GM19239 (cell line): ENCODE data around the gene C3orf52.

Experiments used
- DNase-seq: peaks from one replicate; pipeline ENCODE4 v3.0.0; 2011; ENCODE audit warnings: low spot score; ENCODE audit not compliant: insufficient read length
- FAIRE-seq: peaks from 2 replicates; lab custom pipeline; 2011; peaks lifted over from hg19 to GRCh38; lab: Jason Lieb, UNC

The C3orf52 gene

DNA sequence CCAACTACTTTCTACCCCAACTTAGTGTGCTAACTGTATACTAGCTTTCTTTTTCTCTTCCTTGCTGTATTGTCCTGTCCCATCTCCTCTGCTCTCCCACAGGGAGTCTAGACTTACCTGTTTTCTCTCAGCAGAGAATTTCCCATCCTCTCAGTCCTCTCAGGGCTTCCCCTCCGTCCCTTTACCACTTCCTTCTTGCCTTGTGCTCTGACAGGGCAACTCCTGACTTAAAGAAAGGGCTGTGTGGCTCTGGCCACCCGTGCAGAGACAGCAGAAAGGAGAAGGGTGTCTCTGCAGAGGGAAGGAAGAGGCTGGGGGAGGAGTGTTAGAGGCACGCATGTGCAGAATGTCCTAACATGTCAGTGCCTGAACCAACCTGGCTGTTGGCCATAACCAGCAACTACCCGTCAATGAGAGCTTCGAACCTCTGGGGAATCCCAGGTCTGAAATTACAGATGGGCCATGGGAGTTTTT, 46.8 kb downstream of the C3orf52 start, which contains the start of gene GCSAM:
TSS of gene GCSAM (minus strand) at position 274 of the 474 bp plus-strand sequence. CDS start at position 146, 128 bp downstream.
- FAIRE-seq = peak; percentile 99
- no peak for DNase-seq

- FAIRE-seq = peak; percentile 44
- no peak for DNase-seq
These were observed 47.6 kb downstream of the C3orf52 start for GRCh38 chr3:112133626-112134334.

- DNase-seq (no peak), FAIRE-seq (peak; percentile 90)
These were observed 48.3 kb downstream of the C3orf52 start for GRCh38 chr3:112134335-112135124.

DNA sequence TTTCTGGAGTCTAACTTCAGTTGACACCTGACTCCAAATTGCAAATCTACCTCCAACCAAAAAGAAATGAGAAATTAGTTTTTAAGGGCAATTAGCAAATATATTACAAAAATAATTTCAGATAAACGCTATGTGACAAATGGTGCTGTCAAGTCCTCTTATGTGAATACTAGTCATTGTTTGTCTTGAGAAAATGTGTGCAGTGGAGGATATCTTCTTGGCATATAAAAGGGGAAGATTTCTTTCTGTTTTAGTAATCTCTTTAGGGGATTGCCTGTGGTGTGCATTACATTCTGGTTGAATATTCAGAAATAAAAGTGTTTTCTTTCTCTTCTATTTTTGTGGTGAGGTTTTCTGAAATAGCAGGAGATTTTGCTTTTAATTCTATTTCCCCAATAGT, 49.9 kb downstream of the C3orf52 start:
- FAIRE-seq = peak; percentile 26

DNA sequence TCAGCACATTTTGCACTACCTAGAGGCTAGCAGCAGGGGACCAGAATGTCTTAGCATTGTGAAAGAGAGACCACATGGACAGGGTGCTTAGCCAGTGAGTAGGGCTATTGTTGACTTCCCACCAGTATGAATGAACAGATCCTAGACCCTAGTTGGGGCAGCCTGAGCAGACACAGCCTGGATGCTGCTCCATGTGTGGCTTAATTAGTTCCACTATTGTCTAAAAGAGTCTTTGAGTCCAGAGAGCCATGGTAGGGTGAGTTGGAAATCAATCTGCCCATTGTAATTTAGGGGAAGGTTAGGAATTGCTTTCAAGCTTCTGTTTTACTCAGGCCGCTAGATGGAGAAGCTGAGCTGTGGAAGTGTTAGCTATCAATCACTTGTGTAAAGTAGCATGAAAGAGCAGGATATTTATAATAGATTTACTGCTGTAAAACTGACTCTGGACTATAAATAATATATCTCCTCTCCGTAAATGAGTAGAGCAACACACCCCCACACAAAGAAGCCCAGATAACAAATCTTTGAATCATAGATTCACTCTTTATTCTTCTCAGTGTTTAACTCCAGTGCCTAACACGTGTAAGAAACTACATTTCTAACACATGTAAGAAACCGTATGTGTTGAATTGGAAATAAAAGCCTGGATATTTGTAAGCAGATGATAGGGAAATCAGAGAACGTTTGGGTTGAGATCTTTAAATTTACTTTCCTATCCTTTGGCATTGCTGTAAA, 50.9 kb downstream of the C3orf52 start:
- peak; percentile 96 for FAIRE-seq

More for the DNA sequence above, 49.9 kb downstream of the C3orf52 start:
- no peak for DNase-seq

GRCh38 chr3:112137781-112138180, 51.6 kb downstream of the C3orf52 start:
- FAIRE-seq = no peak
- no peak for DNase-seq

More for the DNA sequence above, 50.9 kb downstream of the C3orf52 start:
- no peak for DNase-seq

GRCh38 chr3:112138219-112138969, 52.2 kb downstream of the C3orf52 start:
- DNase-seq = no peak

DNA sequence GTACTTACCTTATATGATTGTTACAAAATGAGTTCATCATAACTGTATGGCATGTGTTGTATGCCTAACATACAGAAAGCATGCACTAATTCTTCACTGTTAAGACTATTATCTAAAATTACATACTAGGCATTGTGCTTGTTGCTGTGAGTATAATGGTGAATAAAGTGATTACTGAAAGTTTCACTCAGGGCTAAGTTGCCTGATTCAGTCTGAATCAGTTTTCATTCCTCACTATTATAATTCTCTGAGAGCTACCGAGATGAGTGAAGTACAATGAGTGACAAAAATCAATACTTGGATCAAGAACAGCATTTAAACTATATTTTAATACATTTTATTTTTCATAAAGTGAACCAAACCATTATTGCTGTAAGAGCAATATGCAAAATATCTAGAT, 54.4 kb downstream of the C3orf52 start:
- no peak for FAIRE-seq
- no peak for DNase-seq

More at GRCh38 chr3:112138219-112138969, 52.2 kb downstream of the C3orf52 start:
- FAIRE-seq = no peak

- no peak for FAIRE-seq
- DNase-seq = no peak
These were observed 55.1 kb downstream of the C3orf52 start for GRCh38 chr3:112141293-112141692.

GRCh38 chr3:112143251-112143650, 57.1 kb downstream of the C3orf52 start:
- DNase-seq = no peak
- FAIRE-seq = peak; percentile 55

DNA sequence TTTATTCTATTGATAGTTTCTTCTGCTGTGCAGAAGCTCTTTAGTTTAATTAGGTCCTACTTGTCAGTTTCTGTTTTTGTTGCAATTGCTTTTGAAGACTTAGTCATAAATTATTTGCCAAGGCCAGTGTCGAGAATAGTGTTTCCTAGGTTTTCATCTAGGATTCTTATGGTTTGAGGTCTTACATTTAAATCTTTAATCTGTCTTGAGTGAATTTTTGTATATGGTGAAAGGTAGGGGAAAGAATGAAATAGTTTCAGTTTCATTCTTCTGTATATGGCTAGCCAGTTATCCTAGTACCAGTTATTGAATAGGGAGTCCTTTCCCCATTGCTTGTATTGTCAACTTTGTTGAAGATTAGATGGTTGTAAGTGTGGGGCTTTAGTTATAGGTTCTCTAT, 57.5 kb downstream of the C3orf52 start:
- no peak for DNase-seq
- FAIRE-seq = no peak

GRCh38 chr3:112149136-112149535, 62.9 kb downstream of the C3orf52 start:
- DNase-seq (no peak), FAIRE-seq (no peak)

DNA sequence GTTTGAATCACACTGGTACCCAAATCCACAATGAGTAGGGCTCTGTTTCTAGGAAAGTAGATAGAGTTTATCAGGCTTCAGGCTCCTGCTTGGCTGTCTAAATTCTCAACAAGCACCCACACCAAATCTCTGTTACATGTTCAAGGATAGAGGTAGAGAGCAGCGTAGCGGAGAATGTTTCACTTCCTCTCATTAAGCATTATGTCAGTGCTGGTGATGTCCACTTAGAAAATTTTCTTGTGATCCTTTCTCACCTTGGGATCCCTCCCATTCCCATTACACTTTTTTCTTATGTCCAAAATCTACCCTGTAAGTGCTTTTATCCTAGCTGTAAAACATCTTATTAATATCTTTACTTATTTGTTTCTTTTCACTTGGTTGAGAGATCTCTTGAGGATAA, 81.6 kb downstream of the C3orf52 start:
- FAIRE-seq = peak; percentile 44
- DNase-seq = peak; percentile 9
